ENCODE measurements around the gene SUPT20HL2. TPM values are rescaled to one million over a fixed set of nuclear protein-coding genes. Genes with fewer than 3 reads are reported as not detected.

The SUPT20HL2 gene
- total and polyA plus RNA-seq, 7 donors: 0.14 TPM; not detected in 6

DNA sequence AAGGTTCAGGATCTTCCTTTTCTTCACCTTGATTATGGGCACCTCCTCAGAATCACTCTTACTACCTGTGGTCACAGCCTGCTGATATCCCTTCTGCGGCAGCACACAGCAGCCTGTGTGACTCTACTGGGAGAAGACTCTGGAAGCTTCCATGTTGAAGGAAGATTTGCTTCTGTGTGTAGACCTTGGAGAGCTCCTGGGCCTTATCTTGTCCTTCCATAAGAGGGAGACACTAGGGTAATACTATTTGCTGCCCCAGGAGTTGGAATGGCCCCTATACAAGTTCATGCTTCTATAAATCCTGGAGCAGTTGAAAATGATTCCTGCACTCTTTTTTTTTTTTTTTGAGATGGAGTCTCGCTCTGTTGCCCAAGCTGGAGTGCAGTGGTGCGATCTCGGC lies 36.3 kb upstream of the SUPT20HL2 start:
- DNase-seq: no peak
- H3K27ac ChIP-seq: no peak overlapping the region
- no peaks in the 10 kb centered on the region for H3K27me3 ChIP-seq
- no peaks in the 10 kb centered on the region for H3K9me3 ChIP-seq
- WGBS, 2 donors: 96 to 98% methylated on average over 4 of the region's 4 CpGs
- TF ChIP-seq POLR2A (IDR thresholded peaks at IDR 0.05) (no peak), EP300 (IDR thresholded peaks at IDR 0.05) (no peak), POLR2AphosphoS5 (IDR thresholded peaks at IDR 0.05) (no peak)
- TF ChIP-seq, protein P1, sequence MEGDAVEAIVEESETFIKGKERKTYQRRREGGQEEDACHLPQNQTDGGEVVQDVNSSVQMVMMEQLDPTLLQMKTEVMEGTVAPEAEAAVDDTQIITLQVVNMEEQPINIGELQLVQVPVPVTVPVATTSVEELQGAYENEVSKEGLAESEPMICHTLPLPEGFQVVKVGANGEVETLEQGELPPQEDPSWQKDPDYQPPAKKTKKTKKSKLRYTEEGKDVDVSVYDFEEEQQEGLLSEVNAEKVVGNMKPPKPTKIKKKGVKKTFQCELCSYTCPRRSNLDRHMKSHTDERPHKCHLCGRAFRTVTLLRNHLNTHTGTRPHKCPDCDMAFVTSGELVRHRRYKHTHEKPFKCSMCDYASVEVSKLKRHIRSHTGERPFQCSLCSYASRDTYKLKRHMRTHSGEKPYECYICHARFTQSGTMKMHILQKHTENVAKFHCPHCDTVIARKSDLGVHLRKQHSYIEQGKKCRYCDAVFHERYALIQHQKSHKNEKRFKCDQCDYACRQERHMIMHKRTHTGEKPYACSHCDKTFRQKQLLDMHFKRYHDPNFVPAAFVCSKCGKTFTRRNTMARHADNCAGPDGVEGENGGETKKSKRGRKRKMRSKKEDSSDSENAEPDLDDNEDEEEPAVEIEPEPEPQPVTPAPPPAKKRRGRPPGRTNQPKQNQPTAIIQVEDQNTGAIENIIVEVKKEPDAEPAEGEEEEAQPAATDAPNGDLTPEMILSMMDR (IDR thresholded peaks at IDR 0.05): no peak
- no peaks in the 10 kb centered on the region for H3K4me1 ChIP-seq
- no peaks in the 10 kb centered on the region for H3K36me3 ChIP-seq
- no peak overlapping the region for H3K4me3 ChIP-seq
- intact Hi-C loops (cut with DNase I): no loop called here

GRCh38 chrX:24347881-24348280 lies 34.0 kb upstream of the SUPT20HL2 start:
- no peak overlapping the region for H3K27ac ChIP-seq
- no peak overlapping the region for H3K4me3 ChIP-seq
- H3K9me3 ChIP-seq: no peaks in the 10 kb centered on the region
- H3K27me3 ChIP-seq: no peaks in the 10 kb centered on the region
- H3K4me1 ChIP-seq: no peaks in the 10 kb centered on the region
- intact Hi-C loops (cut with DNase I): no loop called here
- WGBS, 2 donors: 52 to 63% methylated on average over 1 of the region's 1 CpG
- no peak for DNase-seq
- H3K36me3 ChIP-seq: no peaks in the 10 kb centered on the region
- no peak for TF ChIP-seq POLR2AphosphoS5 (IDR thresholded peaks at IDR 0.05)
- TF ChIP-seq, protein P1 (IDR thresholded peaks at IDR 0.05): no peak
- TF ChIP-seq EP300 (IDR thresholded peaks at IDR 0.05): no peak
- no peak for TF ChIP-seq POLR2A (IDR thresholded peaks at IDR 0.05)

DNA sequence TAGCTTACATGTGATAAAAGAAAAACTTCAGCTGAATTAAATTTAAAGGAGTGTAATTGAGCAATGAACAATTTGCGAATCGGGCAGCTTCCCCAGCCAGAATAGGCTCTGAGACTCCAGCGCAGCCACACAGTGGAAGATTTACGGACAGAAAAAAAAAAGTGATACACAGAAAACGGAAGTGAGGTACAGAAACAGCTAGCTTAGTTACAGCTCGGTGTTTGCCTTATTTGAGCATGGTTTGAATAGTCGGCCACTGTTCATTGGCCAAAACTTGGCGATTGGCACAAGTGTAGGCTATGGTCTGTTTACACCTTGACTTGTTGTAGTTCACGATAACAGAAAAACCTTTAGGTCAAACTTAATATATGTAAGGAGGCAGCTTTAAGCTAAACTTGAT lies 29.9 kb upstream of the SUPT20HL2 start:
- H3K27me3 ChIP-seq: no peaks in the 10 kb centered on the region
- H3K36me3 ChIP-seq: no peaks in the 10 kb centered on the region
- intact Hi-C loops (cut with DNase I): no loop called here
- TF ChIP-seq, protein P1 (IDR thresholded peaks at IDR 0.05): no peak
- TF ChIP-seq EP300 (IDR thresholded peaks at IDR 0.05): no peak
- TF ChIP-seq POLR2A (IDR thresholded peaks at IDR 0.05): no peak
- TF ChIP-seq POLR2AphosphoS5 (IDR thresholded peaks at IDR 0.05): no peak
- DNase-seq: no peak
- no peak overlapping the region for H3K4me3 ChIP-seq
- WGBS, 2 donors: 59 to 75% methylated on average over 9 of the region's 9 CpGs
- peak overlapping the region in 1 of 4 donors; percentile 13 for H3K27ac ChIP-seq
- H3K9me3 ChIP-seq: no peaks in the 10 kb centered on the region
- no peaks in the 10 kb centered on the region for H3K4me1 ChIP-seq

- Histone ChIP-seq H3K36me3 (no peaks in the 10 kb centered on the region), H3K4me1 (no peaks in the 10 kb centered on the region), H3K4me3 (no peak overlapping the region), H3K9me3 (no peaks in the 10 kb centered on the region), H3K27me3 (no peaks in the 10 kb centered on the region), H3K27ac (no peak overlapping the region)
- TF ChIP-seq, protein P1 (IDR thresholded peaks at IDR 0.05): no peak
- no peak for TF ChIP-seq POLR2A (IDR thresholded peaks at IDR 0.05)
- TF ChIP-seq EP300 (IDR thresholded peaks at IDR 0.05): no peak
- no peak for TF ChIP-seq POLR2AphosphoS5 (IDR thresholded peaks at IDR 0.05)
- intact Hi-C loops (cut with DNase I): no loop called here
- DNase-seq: no peak
- WGBS, 2 donors: 75% methylated on average over 1 of the region's 1 CpG
Observed at GRCh38 chrX:24341795-24342194, 27.9 kb upstream of the SUPT20HL2 start.

DNA sequence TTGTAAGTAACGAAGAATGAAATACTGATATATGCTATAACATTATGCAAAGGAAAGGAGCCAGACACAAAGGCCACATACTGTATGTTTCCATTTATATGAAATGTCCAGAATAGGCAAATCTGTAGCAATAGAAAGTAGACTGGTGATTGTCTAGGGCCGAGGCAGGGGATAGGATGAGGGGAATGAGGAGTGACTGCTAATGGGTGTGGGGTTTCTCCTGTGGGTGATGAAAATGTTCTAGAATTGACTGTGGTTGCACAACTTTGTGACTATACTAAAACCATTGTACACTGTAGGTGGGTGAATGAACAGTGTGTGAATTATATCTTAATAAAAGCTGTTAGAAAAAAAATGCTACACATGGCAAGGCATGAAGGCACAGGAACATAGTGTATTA lies 26.6 kb upstream of the SUPT20HL2 start:
- Histone ChIP-seq H3K9me3 (no peaks in the 10 kb centered on the region), H3K4me1 (no peaks in the 10 kb centered on the region), H3K27ac (no peak overlapping the region), H3K4me3 (no peak overlapping the region), H3K27me3 (no peaks in the 10 kb centered on the region), H3K36me3 (no peaks in the 10 kb centered on the region)
- no peak for TF ChIP-seq EP300 (IDR thresholded peaks at IDR 0.05)
- no peak for TF ChIP-seq POLR2AphosphoS5 (IDR thresholded peaks at IDR 0.05)
- no peak for TF ChIP-seq POLR2A (IDR thresholded peaks at IDR 0.05)
- no peak for DNase-seq
- 88 to 89% methylated on average over 2 of the region's 2 CpGs for WGBS, 2 donors
- intact Hi-C loops (cut with DNase I): no loop called here

All from sigmoid colon (tissue), 7 donors.